Measurements from ENCODE around the gene SNX32.

DNA sequence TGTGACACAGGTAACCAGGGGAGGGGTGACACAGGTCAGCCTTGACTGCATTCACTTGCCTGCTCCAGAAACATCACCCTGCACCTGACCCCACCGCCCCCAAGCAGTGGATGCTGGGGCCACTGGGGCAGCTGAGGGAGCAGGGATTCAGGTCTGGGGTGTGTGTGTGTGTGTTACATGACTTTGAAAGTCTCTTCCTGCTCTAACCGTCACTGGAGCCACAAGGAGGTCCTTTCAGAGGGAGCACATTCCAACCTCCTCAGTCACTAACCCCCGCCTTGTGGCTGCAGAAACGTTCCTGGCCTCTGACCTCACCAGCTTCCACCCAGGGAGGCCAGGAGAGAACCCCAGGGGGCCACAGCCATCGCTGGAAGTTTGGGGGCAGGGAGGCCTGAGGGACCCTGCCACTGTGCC, 69.3 kb downstream of the SNX32 start:
- TF ChIP-seq, protein P1, sequence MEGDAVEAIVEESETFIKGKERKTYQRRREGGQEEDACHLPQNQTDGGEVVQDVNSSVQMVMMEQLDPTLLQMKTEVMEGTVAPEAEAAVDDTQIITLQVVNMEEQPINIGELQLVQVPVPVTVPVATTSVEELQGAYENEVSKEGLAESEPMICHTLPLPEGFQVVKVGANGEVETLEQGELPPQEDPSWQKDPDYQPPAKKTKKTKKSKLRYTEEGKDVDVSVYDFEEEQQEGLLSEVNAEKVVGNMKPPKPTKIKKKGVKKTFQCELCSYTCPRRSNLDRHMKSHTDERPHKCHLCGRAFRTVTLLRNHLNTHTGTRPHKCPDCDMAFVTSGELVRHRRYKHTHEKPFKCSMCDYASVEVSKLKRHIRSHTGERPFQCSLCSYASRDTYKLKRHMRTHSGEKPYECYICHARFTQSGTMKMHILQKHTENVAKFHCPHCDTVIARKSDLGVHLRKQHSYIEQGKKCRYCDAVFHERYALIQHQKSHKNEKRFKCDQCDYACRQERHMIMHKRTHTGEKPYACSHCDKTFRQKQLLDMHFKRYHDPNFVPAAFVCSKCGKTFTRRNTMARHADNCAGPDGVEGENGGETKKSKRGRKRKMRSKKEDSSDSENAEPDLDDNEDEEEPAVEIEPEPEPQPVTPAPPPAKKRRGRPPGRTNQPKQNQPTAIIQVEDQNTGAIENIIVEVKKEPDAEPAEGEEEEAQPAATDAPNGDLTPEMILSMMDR (optimal IDR thresholded peaks at IDR 0.05 in 1 of 3, IDR thresholded peaks at IDR 0.05 in 1 of 3, conservative IDR thresholded peaks at IDR 0.05 in 1 of 3; ENCODE audit: extremely low read depth in 1 of 3, insufficient read depth in 2 of 3, low read length in 3 of 3) = no peak
- no peak for TF ChIP-seq EZH2 (IDR thresholded peaks at IDR 0.05; ENCODE audit: low read length)

Measured in keratinocyte (primary cell).